AG04450 (cell line): ENCODE measurements around the gene NFIX. TPM values are rescaled to one million over a fixed set of nuclear protein-coding genes. Genes with fewer than 3 reads are reported as not detected.
A peak's percentile ranks its signal among the peaks of the same experiment; 100 is the strongest.

Experiments
- CTCF ChIA-PET: fragments of 300-600, 350-600 bp; formaldehyde crosslinking; extraction: SDS; loops from one replicate; lab custom pipeline; 2022; ENCODE audit warnings: antibody characterized with exemption, inconsistent platforms; lab: Charles Lee
- POLR2A ChIA-PET: fragments of 350-600 bp; formaldehyde crosslinking; extraction: SDS; loops from one replicate; lab custom pipeline; 2021; ENCODE audit warnings: antibody characterized with exemption, inconsistent platforms; lab: Yijun Ruan, JAX
- DNase-seq: peaks from one replicate; pipeline ENCODE4 v3.0.0-alpha.2; 2011; ENCODE audit warnings: low read depth, low spot score
- H3K27ac ChIP-seq: one replicate; pipeline ENCODE4 v1.5.1; 2012; ENCODE audit warnings: low read depth, low read length, control low read depth
- H3K27me3 ChIP-seq: one replicate; pipeline ENCODE4 v1.6.0; 2012; ENCODE audit warnings: low read length; ENCODE audit not compliant: control insufficient read depth, insufficient read depth
- H3K4me3 ChIP-seq: 2 replicates; pipeline ENCODE4 v1.5.1; 2011; ENCODE audit warnings: mild to moderate bottlenecking, low read depth, low read length, control low read depth
- H3K9me3 ChIP-seq: 2 replicates; pipeline ENCODE4 v1.5.1; 2012; ENCODE audit warnings: low read length; ENCODE audit not compliant: control insufficient read depth, insufficient read depth
- polyA plus RNA-seq: library from polyadenylated mRNA; depleted of rRNA; stranded (reverse); fragments of >200 nt; gene quantifications from 2 replicates; pipeline ENCODE4 v1.2.3, GENCODE V29; 2011
- TF ChIP-seq, protein P1 (sequence below): IDR thresholded peaks from 2 replicates; pipeline ENCODE4 v1.5.1; 2011; ENCODE audit warnings: low read depth, low read length, control low read depth, inconsistent platforms

The NFIX gene
- polyA plus RNA-seq, 1 experiment = 15.1 TPM

- H3K9me3 ChIP-seq = peaks cover 2% of the 10 kb centered on the region; the same call in 1 of the 2 replicates
- no peak overlapping the region for H3K4me3 ChIP-seq
- H3K27ac ChIP-seq = no peak overlapping the region
- TF ChIP-seq, protein P1, sequence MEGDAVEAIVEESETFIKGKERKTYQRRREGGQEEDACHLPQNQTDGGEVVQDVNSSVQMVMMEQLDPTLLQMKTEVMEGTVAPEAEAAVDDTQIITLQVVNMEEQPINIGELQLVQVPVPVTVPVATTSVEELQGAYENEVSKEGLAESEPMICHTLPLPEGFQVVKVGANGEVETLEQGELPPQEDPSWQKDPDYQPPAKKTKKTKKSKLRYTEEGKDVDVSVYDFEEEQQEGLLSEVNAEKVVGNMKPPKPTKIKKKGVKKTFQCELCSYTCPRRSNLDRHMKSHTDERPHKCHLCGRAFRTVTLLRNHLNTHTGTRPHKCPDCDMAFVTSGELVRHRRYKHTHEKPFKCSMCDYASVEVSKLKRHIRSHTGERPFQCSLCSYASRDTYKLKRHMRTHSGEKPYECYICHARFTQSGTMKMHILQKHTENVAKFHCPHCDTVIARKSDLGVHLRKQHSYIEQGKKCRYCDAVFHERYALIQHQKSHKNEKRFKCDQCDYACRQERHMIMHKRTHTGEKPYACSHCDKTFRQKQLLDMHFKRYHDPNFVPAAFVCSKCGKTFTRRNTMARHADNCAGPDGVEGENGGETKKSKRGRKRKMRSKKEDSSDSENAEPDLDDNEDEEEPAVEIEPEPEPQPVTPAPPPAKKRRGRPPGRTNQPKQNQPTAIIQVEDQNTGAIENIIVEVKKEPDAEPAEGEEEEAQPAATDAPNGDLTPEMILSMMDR = no peak
- ChIA-PET CTCF (interaction anchor here (0.5 to 1.4 kb wide), 2 partner anchors 44 to 136 kb away, joined by 4 read pairs; no protein-coding TSS in a partner anchor), POLR2A (no interaction called here)
- no peaks in the 10 kb centered on the region for H3K27me3 ChIP-seq
- DNase-seq = no peak
Observed at GRCh38 chr19:13101590-13102415, 106.5 kb downstream of the NFIX start.

DNA sequence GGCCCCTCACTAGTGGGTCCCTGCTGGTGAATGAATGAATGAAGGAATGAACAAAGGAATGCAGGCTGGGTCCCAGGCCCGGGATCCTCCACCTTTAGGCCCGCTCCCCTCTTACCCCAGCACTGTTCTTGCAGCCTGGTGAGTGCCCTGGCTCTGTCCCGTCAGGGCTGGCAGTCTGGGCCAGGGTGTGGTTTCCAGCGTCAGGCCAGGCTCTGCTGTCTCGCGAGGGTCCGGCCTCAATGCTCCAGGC is 107.1 kb downstream of the NFIX start:
- peak overlapping the region; percentile 25; the same call in 1 of the 2 replicates for H3K4me3 ChIP-seq
- ChIA-PET POLR2A (no interaction called here), CTCF (interaction anchor here (0.5 to 1.4 kb wide), 2 partner anchors 44 to 137 kb away, joined by 4 read pairs; no protein-coding TSS in a partner anchor)
- no peak for DNase-seq
- no peak overlapping the region for H3K27ac ChIP-seq
- H3K9me3 ChIP-seq = peaks cover 2% of the 10 kb centered on the region; the same call in 1 of the 2 replicates
- TF ChIP-seq, protein P1 = no peak
- H3K27me3 ChIP-seq = no peaks in the 10 kb centered on the region

GRCh38 chr19:13102666-13103580 is 107.6 kb downstream of the NFIX start, which contains the start of gene LYL1:
LYL1 (minus strand) TSS chr19:13102858; CDS start chr19:13101171, 1,687 bp downstream.
- TF ChIP-seq, protein P1 = no peak
- POLR2A ChIA-PET = no interaction called here
- Histone ChIP-seq H3K27me3 (no peaks in the 10 kb centered on the region), H3K9me3 (peaks cover 2% of the 10 kb centered on the region; the same call in 1 of the 2 replicates), H3K27ac (no peak within 1 kb of the TSS), H3K4me3 (peak within 1 kb of the TSS; percentile 25)
- CTCF ChIA-PET = interaction anchor here (1.4 to 2.1 kb wide), 2 partner anchors 137 kb away, joined by 4 to 11 read pairs; no protein-coding TSS in a partner anchor
- DNase-seq = no peak

GRCh38 chr19:13103581-13104359 is 108.5 kb downstream of the NFIX start:
- H3K27ac ChIP-seq = no peak overlapping the region
- H3K9me3 ChIP-seq = peaks cover 2% of the 10 kb centered on the region; the same call in 1 of the 2 replicates
- TF ChIP-seq, protein P1 = no peak
- no peak overlapping the region for H3K4me3 ChIP-seq
- ChIA-PET POLR2A (no interaction called here), CTCF (interaction anchor here (1.4 to 2.1 kb wide), 3 partner anchors 13 to 138 kb away, joined by 4 to 12 read pairs (median 11); no protein-coding TSS in a partner anchor)
- DNase-seq = no peak
- H3K27me3 ChIP-seq = no peaks in the 10 kb centered on the region
